Measurements from ENCODE around the gene TSPAN33.

The TSPAN33 gene

GRCh38 chr7:129147731-129148130 is 3.2 kb downstream of the TSPAN33 start:
- Histone ChIP-seq H3K27me3 (ENCODE audit: insufficient read depth, low read length) (peaks cover 10% of the 10 kb centered on the region), H2AFZ (ENCODE audit: low read depth, low read length) (no peak overlapping the region), H3K9me3 (ENCODE audit: low read length) (no peaks in the 10 kb centered on the region), H3K4me3 (ENCODE audit: low read length) (no peak overlapping the region), H3K4me1 (ENCODE audit: insufficient read depth, low read length) (peaks cover 7% of the 10 kb centered on the region), H3K36me3 (ENCODE audit: insufficient read depth, low read length) (no peaks in the 10 kb centered on the region)

- Histone ChIP-seq H3K27me3 (ENCODE audit: insufficient read depth, low read length) (no peaks in the 10 kb centered on the region), H3K36me3 (ENCODE audit: insufficient read depth, low read length) (no peaks in the 10 kb centered on the region), H3K4me3 (ENCODE audit: low read length) (no peak overlapping the region), H3K9me3 (ENCODE audit: low read length) (no peaks in the 10 kb centered on the region), H2AFZ (ENCODE audit: low read depth, low read length) (no peak overlapping the region), H3K4me1 (ENCODE audit: insufficient read depth, low read length) (no peaks in the 10 kb centered on the region)
Observed at GRCh38 chr7:129149511-129149910, 5.0 kb downstream of the TSPAN33 start.

GRCh38 chr7:129150199-129150996 is 5.9 kb downstream of the TSPAN33 start:
- Histone ChIP-seq H3K9me3 (ENCODE audit: low read length) (no peaks in the 10 kb centered on the region), H3K27me3 (ENCODE audit: insufficient read depth, low read length) (no peaks in the 10 kb centered on the region), H2AFZ (ENCODE audit: low read depth, low read length) (no peak overlapping the region), H3K4me3 (ENCODE audit: low read length) (no peak overlapping the region), H3K36me3 (ENCODE audit: insufficient read depth, low read length) (no peaks in the 10 kb centered on the region), H3K4me1 (ENCODE audit: insufficient read depth, low read length) (no peaks in the 10 kb centered on the region)

GRCh38 chr7:129157651-129158050 is 13.1 kb downstream of the TSPAN33 start:
- no peak overlapping the region for H3K4me3 ChIP-seq (ENCODE audit: low read length)
- H3K27me3 ChIP-seq (ENCODE audit: insufficient read depth, low read length): no peaks in the 10 kb centered on the region

GRCh38 chr7:129159539-129159938 is 15.0 kb downstream of the TSPAN33 start:
- H3K36me3 ChIP-seq (ENCODE audit: insufficient read depth, low read length): no peaks in the 10 kb centered on the region

More at GRCh38 chr7:129157651-129158050, 13.1 kb downstream of the TSPAN33 start:
- Histone ChIP-seq H3K36me3 (ENCODE audit: insufficient read depth, low read length) (no peaks in the 10 kb centered on the region), H3K9me3 (ENCODE audit: low read length) (no peaks in the 10 kb centered on the region), H3K4me1 (ENCODE audit: insufficient read depth, low read length) (peaks cover 6% of the 10 kb centered on the region), H2AFZ (ENCODE audit: low read depth, low read length) (no peak overlapping the region)

GRCh38 chr7:129160161-129160905 is 15.8 kb downstream of the TSPAN33 start:
- Histone ChIP-seq H3K4me1 (ENCODE audit: insufficient read depth, low read length) (peaks cover 6% of the 10 kb centered on the region), H3K36me3 (ENCODE audit: insufficient read depth, low read length) (no peaks in the 10 kb centered on the region), H2AFZ (ENCODE audit: low read depth, low read length) (no peak overlapping the region), H3K9me3 (ENCODE audit: low read length) (no peaks in the 10 kb centered on the region), H3K4me3 (ENCODE audit: low read length) (no peak overlapping the region), H3K27me3 (ENCODE audit: insufficient read depth, low read length) (no peaks in the 10 kb centered on the region)

More at GRCh38 chr7:129159539-129159938, 15.0 kb downstream of the TSPAN33 start:
- H3K4me3 ChIP-seq (ENCODE audit: low read length): no peak overlapping the region
- no peaks in the 10 kb centered on the region for H3K27me3 ChIP-seq (ENCODE audit: insufficient read depth, low read length)
- H2AFZ ChIP-seq (ENCODE audit: low read depth, low read length): no peak overlapping the region
- peaks cover 6% of the 10 kb centered on the region for H3K4me1 ChIP-seq (ENCODE audit: insufficient read depth, low read length)
- H3K9me3 ChIP-seq (ENCODE audit: low read length): no peaks in the 10 kb centered on the region

- Histone ChIP-seq H3K4me3 (ENCODE audit: low read length) (no peak overlapping the region), H3K27me3 (ENCODE audit: insufficient read depth, low read length) (no peaks in the 10 kb centered on the region), H2AFZ (ENCODE audit: low read depth, low read length) (no peak overlapping the region), H3K4me1 (ENCODE audit: insufficient read depth, low read length) (peaks cover 6% of the 10 kb centered on the region), H3K9me3 (ENCODE audit: low read length) (no peaks in the 10 kb centered on the region), H3K36me3 (ENCODE audit: insufficient read depth, low read length) (no peaks in the 10 kb centered on the region)
Observed at GRCh38 chr7:129161524-129162225, 17.2 kb downstream of the TSPAN33 start.

- Histone ChIP-seq H3K27me3 (ENCODE audit: insufficient read depth, low read length) (no peaks in the 10 kb centered on the region), H3K9me3 (ENCODE audit: low read length) (no peaks in the 10 kb centered on the region), H3K36me3 (ENCODE audit: insufficient read depth, low read length) (no peaks in the 10 kb centered on the region), H2AFZ (ENCODE audit: low read depth, low read length) (no peak overlapping the region), H3K4me3 (ENCODE audit: low read length) (no peak overlapping the region), H3K4me1 (ENCODE audit: insufficient read depth, low read length) (peaks cover 6% of the 10 kb centered on the region)
Observed at GRCh38 chr7:129162732-129163131, 18.2 kb downstream of the TSPAN33 start.

GRCh38 chr7:129163875-129164544 is 19.5 kb downstream of the TSPAN33 start:
- no peaks in the 10 kb centered on the region for H3K27me3 ChIP-seq (ENCODE audit: insufficient read depth, low read length)
- H2AFZ ChIP-seq (ENCODE audit: low read depth, low read length): no peak overlapping the region
- no peaks in the 10 kb centered on the region for H3K9me3 ChIP-seq (ENCODE audit: low read length)
- no peaks in the 10 kb centered on the region for H3K36me3 ChIP-seq (ENCODE audit: insufficient read depth, low read length)
- peaks cover 6% of the 10 kb centered on the region for H3K4me1 ChIP-seq (ENCODE audit: insufficient read depth, low read length)
- H3K4me3 ChIP-seq (ENCODE audit: low read length): no peak overlapping the region

GRCh38 chr7:129166745-129167144 is 22.2 kb downstream of the TSPAN33 start:
- no peaks in the 10 kb centered on the region for H3K36me3 ChIP-seq (ENCODE audit: insufficient read depth, low read length)
- H3K27me3 ChIP-seq (ENCODE audit: insufficient read depth, low read length): no peaks in the 10 kb centered on the region
- no peak overlapping the region for H3K4me3 ChIP-seq (ENCODE audit: low read length)
- H3K4me1 ChIP-seq (ENCODE audit: insufficient read depth, low read length): no peaks in the 10 kb centered on the region
- H2AFZ ChIP-seq (ENCODE audit: low read depth, low read length): no peak overlapping the region
- H3K9me3 ChIP-seq (ENCODE audit: low read length): no peaks in the 10 kb centered on the region

- H3K27me3 ChIP-seq (ENCODE audit: insufficient read depth, low read length): no peaks in the 10 kb centered on the region
Observed at GRCh38 chr7:129167817-129168216, 23.3 kb downstream of the TSPAN33 start.

GRCh38 chr7:129168231-129169021 is 23.9 kb downstream of the TSPAN33 start:
- Histone ChIP-seq H3K9me3 (ENCODE audit: low read length) (no peaks in the 10 kb centered on the region), H3K36me3 (ENCODE audit: insufficient read depth, low read length) (no peaks in the 10 kb centered on the region), H3K4me3 (ENCODE audit: low read length) (no peak overlapping the region), H3K27me3 (ENCODE audit: insufficient read depth, low read length) (no peaks in the 10 kb centered on the region), H2AFZ (ENCODE audit: low read depth, low read length) (no peak overlapping the region), H3K4me1 (ENCODE audit: insufficient read depth, low read length) (no peaks in the 10 kb centered on the region)

More at GRCh38 chr7:129167817-129168216, 23.3 kb downstream of the TSPAN33 start:
- H2AFZ ChIP-seq (ENCODE audit: low read depth, low read length): no peak overlapping the region
- H3K36me3 ChIP-seq (ENCODE audit: insufficient read depth, low read length): no peaks in the 10 kb centered on the region
- H3K4me1 ChIP-seq (ENCODE audit: insufficient read depth, low read length): no peaks in the 10 kb centered on the region
- H3K9me3 ChIP-seq (ENCODE audit: low read length): no peaks in the 10 kb centered on the region
- H3K4me3 ChIP-seq (ENCODE audit: low read length): no peak overlapping the region
